Activated CD8-positive, alpha-beta memory T cell treated with anti-CD3 and anti-CD28 coated beads for 36 hours (primary cell): Measurements from ENCODE around the gene CCS. TPM values are rescaled to one million over a fixed set of nuclear protein-coding genes. Genes with fewer than 3 reads are reported as not detected.

ENCODE experiments used
- CTCF ChIA-PET: fragments of 350-600 bp; sonication (Branson Sonifier 250); formaldehyde crosslinking; loops from one replicate; lab custom pipeline; 2021; ENCODE audit warnings: antibody characterized with exemption; lab: Charles Lee
- POLR2A ChIA-PET: fragments of 350-600 bp; sonication (Branson Sonifier 250); formaldehyde crosslinking; loops from one replicate; lab custom pipeline; 2021; ENCODE audit warnings: antibody characterized with exemption; lab: Charles Lee
- total RNA-seq, 2 experiments: library from RNA; stranded (reverse); gene quantifications; one replicate each; pipeline ENCODE4 v1.2.3, GENCODE V29; 2021

CCS gene
- total RNA-seq, 2 experiments from 2014 or later: 24.6 to 25.4 TPM

- ChIA-PET CTCF (interaction anchor here (0.7 kb wide), 1 partner anchor 190 kb away, joined by 4 read pairs; no protein-coding TSS in a partner anchor), POLR2A (no interaction called here)
These were observed 14.3 kb downstream of the CCS start for GRCh38 chr11:66607126-66607834.

- POLR2A ChIA-PET: no interaction called here
These were observed 17.0 kb downstream of the CCS start for GRCh38 chr11:66609721-66610617.

GRCh38 chr11:66612458-66612857 is 19.5 kb downstream of the CCS start:
- CTCF ChIA-PET: no interaction called here
- POLR2A ChIA-PET: interaction anchor here (0.5 to 0.6 kb wide), 2 partner anchors 23 to 143 kb away, joined by 4 to 5 read pairs; no protein-coding TSS in a partner anchor

More at GRCh38 chr11:66609721-66610617, 17.0 kb downstream of the CCS start:
- CTCF ChIA-PET: no interaction called here

- ChIA-PET POLR2A (interaction anchor here (0.7 to 2.2 kb wide), 2 partner anchors 22 to 312 kb away, joined by 7 read pairs; partner anchors contain the start of genes CCDC87 and CCS), CTCF (interaction anchor here (0.7 kb wide), 1 partner anchor 62 kb away, joined by 3 read pairs; no protein-coding TSS in a partner anchor)
These were observed 21.1 kb downstream of the CCS start for GRCh38 chr11:66614073-66614472.

- ChIA-PET POLR2A (interaction anchor here (0.6 to 2.5 kb wide), 17 partner anchors 12 to 943 kb away, joined by 4 to 37 read pairs (median 5); partner anchors contain the start of genes ACTN3, CCDC87, CCS and DPP3), CTCF (interaction anchor here (0.6 to 1.1 kb wide), 3 partner anchors 50 to 178 kb away, joined by 3 to 5 read pairs (median 3); partner anchors contain the start of gene MRPL11)
These were observed 23.6 kb downstream of the CCS start, which contains the start of gene RBM14 for GRCh38 chr11:66616379-66617154. Gene RBM14, plus strand, starts transcription at chr11:66616630. Its CDS starts 91 bp downstream, at chr11:66616721.

- POLR2A ChIA-PET: interaction anchor here (0.6 to 2.5 kb wide), 12 partner anchors 10 to 226 kb away, joined by 4 to 37 read pairs (median 6); partner anchors contain the start of genes ACTN3, CCDC87, DPP3 and RBM4
- CTCF ChIA-PET: interaction anchor here (0.6 to 1.1 kb wide), 4 partner anchors 50 to 179 kb away, joined by 3 to 5 read pairs (median 3); partner anchors contain the start of gene MRPL11
These were observed 24.3 kb downstream of the CCS start for GRCh38 chr11:66617155-66617834.

GRCh38 chr11:66619080-66619554 is 26.1 kb downstream of the CCS start:
- POLR2A ChIA-PET: interaction anchor here (0.7 to 3.1 kb wide), 8 partner anchors 8 to 1200 kb away, joined by 3 to 19 read pairs (median 6); partner anchors contain the start of genes RBM4 and RBM4B
- CTCF ChIA-PET: interaction anchor here (0.7 to 3.5 kb wide), 4 partner anchors 10 to 72 kb away, joined by 3 to 15 read pairs (median 10); partner anchors contain the start of genes ACTN3, RBM4 and RBM4B

- ChIA-PET POLR2A (interaction anchor here (3.5 kb wide), 1 partner anchor 13 kb away, joined by 18 read pairs; the partner anchor contains the start of gene RBM4), CTCF (interaction anchor here (0.5 to 1.1 kb wide), 3 partner anchors 13 to 136 kb away, joined by 3 read pairs; no protein-coding TSS in a partner anchor)
These were observed 31.5 kb downstream of the CCS start for GRCh38 chr11:66624450-66624849.

GRCh38 chr11:66625041-66625751 is 32.2 kb downstream of the CCS start:
- ChIA-PET POLR2A (interaction anchor here (3.5 kb wide), 1 partner anchor 13 kb away, joined by 18 read pairs; the partner anchor contains the start of gene RBM4), CTCF (interaction anchor here (0.7 to 1.1 kb wide), 2 partner anchors 12 to 137 kb away, joined by 3 read pairs; no protein-coding TSS in a partner anchor)

- CTCF ChIA-PET: no interaction called here
- POLR2A ChIA-PET: interaction anchor here (3.5 kb wide), 1 partner anchor 12 kb away, joined by 18 read pairs; the partner anchor contains the start of gene RBM4
These were observed 32.8 kb downstream of the CCS start for GRCh38 chr11:66625752-66626149.

- CTCF ChIA-PET: no interaction called here
- POLR2A ChIA-PET: no interaction called here
These were observed 33.4 kb downstream of the CCS start for GRCh38 chr11:66626382-66626781.

- CTCF ChIA-PET: interaction anchor here (0.6 kb wide), 1 partner anchor 1823 kb away, joined by 3 read pairs; no protein-coding TSS in a partner anchor
- POLR2A ChIA-PET: interaction anchor here (1.1 kb wide), 1 partner anchor 9 kb away, joined by 8 read pairs; no protein-coding TSS in a partner anchor
These were observed 33.9 kb downstream of the CCS start for GRCh38 chr11:66626926-66627325.

- CTCF ChIA-PET: interaction anchor here (1.1 to 1.2 kb wide), 2 partner anchors 9 to 10 kb away, joined by 3 to 5 read pairs; partner anchors contain the start of gene RBM4
- POLR2A ChIA-PET: interaction anchor here (0.6 to 1.3 kb wide), 3 partner anchors 11 to 26 kb away, joined by 4 to 6 read pairs (median 5); partner anchors contain the start of genes RBM14 and RBM4
These were observed 35.1 kb downstream of the CCS start for GRCh38 chr11:66628061-66628603.

GRCh38 chr11:66629356-66629755 is 36.4 kb downstream of the CCS start:
- ChIA-PET CTCF (interaction anchor here (1.2 kb wide), 1 partner anchor 10 kb away, joined by 5 read pairs; no protein-coding TSS in a partner anchor), POLR2A (interaction anchor here (1.1 to 1.3 kb wide), 2 partner anchors 10 to 12 kb away, joined by 4 to 5 read pairs; partner anchors contain the start of genes RBM14 and RBM4)

- ChIA-PET POLR2A (no interaction called here), CTCF (no interaction called here)
These were observed 38.9 kb downstream of the CCS start for GRCh38 chr11:66631883-66632282.
